Activated effector memory CD4-positive, alpha-beta T cell treated with Interleukin-2 at 50 U/mL for 16 hours (primary cell): Measurements from ENCODE around the gene NRP2.

ENCODE experiments used
- DNase-seq: peaks from one replicate; pipeline ENCODE4 v3.0.0-alpha.2; 2020

NRP2 gene

DNA sequence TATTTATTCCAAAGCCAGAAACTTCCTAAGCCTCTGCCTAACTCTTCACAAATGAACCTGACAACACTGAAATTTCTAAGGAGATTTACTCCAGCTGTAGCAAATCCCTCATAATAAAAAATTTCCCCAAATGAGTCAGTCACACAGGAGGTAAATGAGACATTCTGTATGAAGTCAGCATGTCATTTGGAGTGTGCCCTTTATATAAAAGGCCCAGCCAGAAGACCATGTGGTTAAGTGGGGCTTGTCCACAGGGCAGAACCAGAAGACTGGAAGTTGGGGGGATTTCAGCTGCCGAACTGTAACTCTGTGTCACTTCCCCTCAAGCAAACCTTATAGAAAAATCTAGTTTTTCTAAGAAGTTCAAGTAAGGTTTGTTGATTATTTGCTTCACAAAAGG is 30.2 kb downstream of the NRP2 start:
- DNase-seq, result no peak

GRCh38 chr2:205713086-205713485 is 30.8 kb downstream of the NRP2 start:
- DNase-seq, result no peak

- no peak for DNase-seq
Observed at GRCh38 chr2:205714058-205714776, 31.9 kb downstream of the NRP2 start.

DNA sequence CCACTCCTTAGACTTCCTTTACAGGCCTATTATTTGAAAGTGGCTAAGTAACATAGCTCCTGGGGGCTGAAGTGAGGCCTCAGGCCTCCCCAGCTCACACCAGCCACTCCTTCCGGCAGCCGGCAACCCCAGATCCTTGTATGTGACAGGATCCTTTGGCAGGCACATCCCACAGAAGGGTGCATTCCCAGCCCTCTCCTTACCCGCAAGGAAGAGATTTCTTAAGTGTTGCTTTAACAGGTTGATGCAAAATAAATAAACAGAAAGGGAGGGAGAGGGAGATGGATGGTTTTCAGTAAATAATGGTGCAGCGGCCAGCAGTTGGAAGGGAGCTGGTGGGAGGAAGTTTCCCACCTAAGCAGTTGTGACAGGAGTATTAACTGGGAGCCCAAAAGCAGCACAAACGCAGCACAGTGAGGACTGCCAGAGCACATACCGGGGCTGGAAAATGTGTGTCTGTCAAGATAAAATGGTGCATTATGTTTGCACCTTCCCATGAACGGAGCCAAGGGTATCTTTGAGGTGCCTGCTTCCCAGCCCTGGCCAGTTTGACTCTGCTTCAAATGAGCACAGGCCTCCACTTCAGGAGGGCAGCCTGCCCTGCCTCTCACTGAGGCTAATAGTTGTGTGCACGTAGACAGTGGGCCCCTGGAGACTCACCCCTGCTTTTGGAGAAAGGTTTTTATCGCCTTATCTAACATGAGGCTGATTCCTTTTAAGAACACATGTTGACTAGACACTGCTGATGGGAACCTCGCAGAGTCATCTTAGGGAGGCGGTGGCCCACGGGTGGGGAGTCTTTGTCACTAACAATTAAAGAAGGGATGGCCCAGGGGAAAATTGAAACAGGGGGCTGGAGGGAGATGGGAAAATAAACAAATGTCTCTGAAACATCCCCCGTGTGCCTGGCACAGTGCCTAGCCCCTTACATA is 32.8 kb downstream of the NRP2 start:
- DNase-seq, result no peak

- no peak for DNase-seq
Observed at GRCh38 chr2:205715831-205716525, 33.7 kb downstream of the NRP2 start.

- DNase-seq, result no peak
Observed at GRCh38 chr2:205717175-205717846, 35.0 kb downstream of the NRP2 start.

GRCh38 chr2:205717999-205718398 is 35.7 kb downstream of the NRP2 start:
- no peak for DNase-seq

GRCh38 chr2:205719847-205720246 is 37.5 kb downstream of the NRP2 start:
- no peak for DNase-seq

GRCh38 chr2:205720451-205720902 is 38.2 kb downstream of the NRP2 start:
- DNase-seq, result no peak

DNA sequence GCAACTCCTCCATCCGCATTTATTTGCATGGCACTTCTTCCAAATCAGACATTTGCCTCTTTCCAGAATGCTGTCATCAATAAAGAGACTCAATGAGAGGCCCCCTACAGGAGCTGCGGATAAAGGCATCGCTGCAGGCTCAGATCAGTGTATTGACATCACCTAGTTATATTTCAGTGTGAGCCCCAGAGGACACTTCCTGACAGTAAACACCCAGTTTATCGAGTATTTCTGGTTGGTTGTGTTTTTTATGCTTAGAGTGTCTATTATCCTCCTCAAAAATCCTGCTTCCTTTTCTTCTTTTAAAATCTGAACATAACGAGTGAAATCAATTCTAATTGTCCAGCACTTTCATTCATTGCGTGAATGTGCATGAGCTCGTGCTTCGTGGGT is 38.8 kb downstream of the NRP2 start:
- DNase-seq, result no peak

GRCh38 chr2:205722283-205722918 is 40.1 kb downstream of the NRP2 start:
- no peak for DNase-seq

GRCh38 chr2:205723179-205723578 is 40.9 kb downstream of the NRP2 start:
- no peak for DNase-seq

DNA sequence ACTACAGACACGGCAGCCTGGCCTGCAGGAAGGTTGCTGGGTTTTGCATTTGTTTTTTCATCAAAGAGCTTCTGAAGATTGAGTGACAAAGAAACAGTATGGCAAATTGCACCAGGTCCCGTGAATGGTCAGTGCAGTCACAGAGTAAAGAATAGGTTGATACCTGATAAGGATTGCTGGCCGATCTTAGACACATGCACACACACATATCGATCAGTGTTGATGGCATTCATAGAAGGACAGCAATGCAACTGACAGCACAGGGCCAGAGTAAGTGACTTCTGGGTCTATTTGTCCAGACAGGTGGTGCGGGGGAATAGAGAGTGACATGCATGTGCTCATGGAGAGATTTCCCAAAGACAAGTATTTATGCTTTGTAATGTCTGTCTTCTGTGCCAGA is 42.8 kb downstream of the NRP2 start:
- no peak for DNase-seq

DNA sequence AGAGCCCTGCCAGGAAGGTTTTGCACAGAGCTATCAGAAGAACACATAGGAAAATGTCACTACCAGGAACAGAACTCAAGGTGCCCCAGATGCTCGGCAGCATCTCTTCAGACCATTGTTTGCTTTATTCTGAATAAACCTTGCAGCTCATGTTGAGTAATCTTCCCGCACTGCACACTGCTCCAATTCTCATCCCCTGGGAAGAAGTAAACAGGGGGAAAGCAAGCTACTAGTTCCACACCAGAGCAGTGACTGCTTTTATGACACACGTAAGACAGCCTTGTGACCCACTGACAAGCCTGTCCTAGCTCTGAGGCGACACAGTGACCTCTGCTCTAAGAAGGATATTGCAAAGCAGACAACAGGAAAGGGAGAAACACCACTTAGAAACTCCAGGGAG is 44.2 kb downstream of the NRP2 start:
- no peak for DNase-seq

- DNase-seq, result no peak
Observed at GRCh38 chr2:205727174-205727573, 44.9 kb downstream of the NRP2 start.

DNA sequence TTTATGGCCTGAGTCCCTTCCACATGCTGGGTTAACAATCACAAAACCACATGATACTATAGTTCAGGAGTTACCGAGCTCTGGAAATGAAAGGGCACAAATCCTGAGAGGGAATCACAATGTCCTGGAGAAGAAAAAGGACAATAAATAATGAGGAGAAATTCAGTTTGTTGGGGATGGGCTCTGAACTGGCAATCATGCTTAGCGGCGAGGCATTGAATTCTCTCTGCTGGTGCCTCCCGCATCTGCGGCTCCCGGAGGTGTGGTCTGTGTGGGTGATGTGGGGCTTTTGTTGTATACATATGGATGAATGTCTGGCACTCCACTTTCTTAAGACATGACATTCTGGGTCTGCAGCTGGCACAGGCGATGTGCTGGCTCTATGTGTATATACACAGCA is 46.1 kb downstream of the NRP2 start:
- DNase-seq, result no peak

- DNase-seq, result no peak
Observed at GRCh38 chr2:205730191-205730590, 47.9 kb downstream of the NRP2 start.

GRCh38 chr2:205730701-205731582 is 48.6 kb downstream of the NRP2 start:
- no peak for DNase-seq

DNA sequence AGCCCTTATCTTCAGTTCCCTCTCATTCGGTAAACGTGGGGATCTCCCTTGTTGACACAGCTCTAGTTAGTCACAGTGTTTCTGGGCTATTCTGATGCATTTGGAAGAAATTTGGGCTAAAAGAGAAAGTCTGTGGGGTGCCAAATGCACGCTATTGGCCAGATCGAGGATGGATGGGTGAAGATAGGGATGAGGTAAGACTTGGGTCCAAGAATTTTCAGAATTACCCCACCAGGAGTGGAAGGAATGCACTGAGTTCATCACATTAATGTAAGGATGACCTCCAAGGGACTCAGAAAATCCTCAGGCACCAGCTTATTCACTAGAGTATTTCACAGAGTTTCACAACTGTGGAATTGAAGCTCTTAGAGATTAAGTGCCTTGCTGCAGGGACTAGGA is 49.3 kb downstream of the NRP2 start:
- no peak for DNase-seq

DNA sequence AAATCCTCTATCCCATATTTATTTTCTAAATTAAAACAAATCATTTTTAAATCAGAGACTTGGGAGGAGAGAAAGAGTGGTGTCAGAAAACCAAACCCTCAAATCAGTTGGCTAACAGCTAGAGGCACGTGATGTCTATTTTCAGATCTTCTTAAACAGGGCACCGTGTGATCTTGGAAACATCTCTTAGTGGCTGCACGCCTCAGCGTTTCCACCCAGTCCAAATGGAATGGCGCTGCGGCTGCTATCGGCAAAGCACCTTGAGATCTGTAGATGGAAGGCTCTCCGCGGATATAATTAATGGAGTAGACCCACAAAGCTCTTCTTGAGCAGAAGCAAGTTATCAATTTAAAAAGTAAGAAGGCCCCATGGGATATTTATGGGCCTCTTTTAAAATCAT is 50.0 kb downstream of the NRP2 start:
- no peak for DNase-seq

DNA sequence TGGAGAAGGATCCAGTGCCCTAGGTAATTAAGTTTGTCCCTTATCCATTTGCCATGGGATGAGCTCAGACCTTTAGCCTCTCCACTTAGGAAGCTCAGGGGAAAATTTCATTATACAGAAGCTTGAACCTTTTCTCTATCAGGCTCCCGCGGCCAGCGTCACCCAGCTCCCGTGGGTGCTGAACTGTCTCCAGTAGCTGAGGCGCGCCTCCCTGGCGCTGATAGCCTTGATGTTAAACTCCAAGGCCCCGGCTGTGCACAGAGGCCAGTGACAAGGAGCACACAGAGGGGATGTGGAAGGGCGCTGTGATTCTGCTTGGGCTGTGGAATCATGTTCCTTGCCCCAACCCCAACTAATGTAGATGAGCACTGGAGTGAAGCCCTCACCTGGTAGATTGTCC is 50.8 kb downstream of the NRP2 start:
- no peak for DNase-seq
